Transverse colon (tissue), 4 donors: ENCODE measurements around the gene SPSB3.

ENCODE experiments used
- EP300 ChIP-seq: sonication (generic); formaldehyde crosslinking; IDR thresholded peaks from one replicate; pipeline ENCODE4 v1.6.1; 2017; ENCODE audit warnings: antibody characterized with exemption, low read depth
- POLR2AphosphoS5 ChIP-seq, 3 donors: sonication (generic); formaldehyde crosslinking; IDR thresholded peaks; one replicate each; pipeline ENCODE4 v1.6.1; 2016; ENCODE audit warnings: antibody characterized with exemption in 3 of 3
- TF ChIP-seq, protein P1 (sequence below), 5 experiments: fragments of 200-600 bp in 3 of 5; fragments of 450-650 bp in 2 of 5; sonication (generic) in 3 of 5; IDR thresholded peaks; 1 replicate in 2 of 5; 2 replicates in 3 of 5; pipeline ENCODE4 v1.5.1; 2016 to 2017; ENCODE audit warnings: antibody characterized with exemption in 5 of 5, inconsistent platforms in 3 of 5, mild to moderate bottlenecking in 2 of 5, moderate library complexity in 1 of 5

DNA sequence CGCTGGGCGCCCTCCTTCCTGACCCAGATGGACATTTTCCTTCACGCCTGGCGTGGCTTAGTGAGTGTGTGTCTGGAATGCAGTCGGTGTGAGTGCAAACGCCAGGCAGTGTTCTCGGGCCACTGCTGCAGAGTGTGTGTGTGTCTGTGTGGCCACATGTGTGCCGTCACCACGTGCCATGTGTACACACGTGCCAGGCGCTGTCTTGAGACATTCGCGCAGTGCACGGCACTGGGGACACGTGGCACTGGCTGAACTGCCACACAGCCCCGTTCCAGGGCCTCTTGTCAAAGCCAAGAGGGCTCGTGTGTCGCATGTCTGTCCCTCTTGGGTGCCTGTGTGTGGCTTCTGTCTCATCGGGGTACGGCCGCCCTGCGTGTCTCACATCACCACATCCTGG is 47.6 kb downstream of the SPSB3 start:
- TF ChIP-seq EP300 (no peak), POLR2AphosphoS5 (IDR thresholded peaks at IDR 0.05) (no peak)
- TF ChIP-seq, protein P1, sequence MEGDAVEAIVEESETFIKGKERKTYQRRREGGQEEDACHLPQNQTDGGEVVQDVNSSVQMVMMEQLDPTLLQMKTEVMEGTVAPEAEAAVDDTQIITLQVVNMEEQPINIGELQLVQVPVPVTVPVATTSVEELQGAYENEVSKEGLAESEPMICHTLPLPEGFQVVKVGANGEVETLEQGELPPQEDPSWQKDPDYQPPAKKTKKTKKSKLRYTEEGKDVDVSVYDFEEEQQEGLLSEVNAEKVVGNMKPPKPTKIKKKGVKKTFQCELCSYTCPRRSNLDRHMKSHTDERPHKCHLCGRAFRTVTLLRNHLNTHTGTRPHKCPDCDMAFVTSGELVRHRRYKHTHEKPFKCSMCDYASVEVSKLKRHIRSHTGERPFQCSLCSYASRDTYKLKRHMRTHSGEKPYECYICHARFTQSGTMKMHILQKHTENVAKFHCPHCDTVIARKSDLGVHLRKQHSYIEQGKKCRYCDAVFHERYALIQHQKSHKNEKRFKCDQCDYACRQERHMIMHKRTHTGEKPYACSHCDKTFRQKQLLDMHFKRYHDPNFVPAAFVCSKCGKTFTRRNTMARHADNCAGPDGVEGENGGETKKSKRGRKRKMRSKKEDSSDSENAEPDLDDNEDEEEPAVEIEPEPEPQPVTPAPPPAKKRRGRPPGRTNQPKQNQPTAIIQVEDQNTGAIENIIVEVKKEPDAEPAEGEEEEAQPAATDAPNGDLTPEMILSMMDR (IDR thresholded peaks at IDR 0.05): no peak
